ENCODE results near the gene ENO1.
"Not testable (repeated sequence)": the region's sequence is repeated elsewhere in the genome, so short reads cannot be mapped to it uniquely, and the experiment has no call there.

The ENO1 gene

GRCh38 chr1:8823295-8823664 lies 55.2 kb downstream of the ENO1 start:
- Histone ChIP-seq H3K27ac (ENCODE audit: low read depth, low read length, poor library complexity, severe bottlenecking) (no peak overlapping the region), H3K36me3 (ENCODE audit: insufficient read depth, low read length) (no peaks in the 10 kb centered on the region), H3F3A (ENCODE audit: insufficient read depth, low read length) (no peaks in the 10 kb centered on the region), H3K79me2 (ENCODE audit: insufficient read depth, low read length) (no peaks in the 10 kb centered on the region), H2AFZ (ENCODE audit: low read length) (no peak overlapping the region), H3K9me2 (ENCODE audit: low read depth, low read length) (no peaks in the 10 kb centered on the region), H3K4me3 (ENCODE audit: low read depth, low read length, poor library complexity, severe bottlenecking) (no peak overlapping the region), H4K20me1 (ENCODE audit: insufficient read depth, low read length) (no peaks in the 10 kb centered on the region), H3K4me1 (ENCODE audit: insufficient read depth, low read length, severe bottlenecking) (peaks cover 3% of the 10 kb centered on the region), H3K4me2 (ENCODE audit: low read length) (no peak overlapping the region), H3K27me3 (ENCODE audit: insufficient read depth, low read length) (no peaks in the 10 kb centered on the region), H3K9me3 (ENCODE audit: low read length) (no peaks in the 10 kb centered on the region), H3K9ac (ENCODE audit: low read length) (no peak overlapping the region)
- no peak for TF ChIP-seq EZH2 (IDR thresholded peaks at IDR 0.05; ENCODE audit: borderline replicate concordance, low read length)
- no peak for TF ChIP-seq CTCF (IDR thresholded peaks at IDR 0.05; ENCODE audit: low read length)

GRCh38 chr1:8822373-8823294 lies 55.9 kb downstream of the ENO1 start:
- no peak overlapping the region for H2AFZ ChIP-seq (ENCODE audit: low read length)
- H3K4me2 ChIP-seq (ENCODE audit: low read length) = no peak overlapping the region
- H3K27me3 ChIP-seq (ENCODE audit: insufficient read depth, low read length) = no peaks in the 10 kb centered on the region
- H3K4me1 ChIP-seq (ENCODE audit: insufficient read depth, low read length, severe bottlenecking) = peaks cover 7% of the 10 kb centered on the region
- no peaks in the 10 kb centered on the region for H3K79me2 ChIP-seq (ENCODE audit: insufficient read depth, low read length)
- no peak overlapping the region for H3K9ac ChIP-seq (ENCODE audit: low read length)
- no peaks in the 10 kb centered on the region for H3K9me2 ChIP-seq (ENCODE audit: low read depth, low read length)
- no peak for TF ChIP-seq EZH2 (IDR thresholded peaks at IDR 0.05; ENCODE audit: borderline replicate concordance, low read length)
- TF ChIP-seq CTCF (IDR thresholded peaks at IDR 0.05; ENCODE audit: low read length) = no peak
- H3K36me3 ChIP-seq (ENCODE audit: insufficient read depth, low read length) = no peaks in the 10 kb centered on the region
- no peaks in the 10 kb centered on the region for H3F3A ChIP-seq (ENCODE audit: insufficient read depth, low read length)
- H3K9me3 ChIP-seq (ENCODE audit: low read length) = no peaks in the 10 kb centered on the region
- H4K20me1 ChIP-seq (ENCODE audit: insufficient read depth, low read length) = no peaks in the 10 kb centered on the region
- no peak overlapping the region for H3K4me3 ChIP-seq (ENCODE audit: low read depth, low read length, poor library complexity, severe bottlenecking)
- H3K27ac ChIP-seq (ENCODE audit: low read depth, low read length, poor library complexity, severe bottlenecking) = no peak overlapping the region

GRCh38 chr1:8821084-8821483 lies 57.4 kb downstream of the ENO1 start:
- TF ChIP-seq CTCF (IDR thresholded peaks at IDR 0.05; ENCODE audit: low read length) (no peak), EZH2 (IDR thresholded peaks at IDR 0.05; ENCODE audit: borderline replicate concordance, low read length) (no peak)
- Histone ChIP-seq H3K4me2 (ENCODE audit: low read length) (no peak overlapping the region), H4K20me1 (ENCODE audit: insufficient read depth, low read length) (no peaks in the 10 kb centered on the region), H3K36me3 (ENCODE audit: insufficient read depth, low read length) (no peaks in the 10 kb centered on the region), H3K27ac (ENCODE audit: low read depth, low read length, poor library complexity, severe bottlenecking) (no peak overlapping the region), H3K9me2 (ENCODE audit: low read depth, low read length) (no peaks in the 10 kb centered on the region), H3K4me3 (ENCODE audit: low read depth, low read length, poor library complexity, severe bottlenecking) (no peak overlapping the region), H3K4me1 (ENCODE audit: insufficient read depth, low read length, severe bottlenecking) (peaks cover 15% of the 10 kb centered on the region), H3K27me3 (ENCODE audit: insufficient read depth, low read length) (no peaks in the 10 kb centered on the region), H3K79me2 (ENCODE audit: insufficient read depth, low read length) (no peaks in the 10 kb centered on the region), H3K9ac (ENCODE audit: low read length) (no peak overlapping the region), H2AFZ (ENCODE audit: low read length) (no peak overlapping the region), H3K9me3 (ENCODE audit: low read length) (no peaks in the 10 kb centered on the region), H3F3A (ENCODE audit: insufficient read depth, low read length) (no peaks in the 10 kb centered on the region)

GRCh38 chr1:8818789-8819188 lies 59.7 kb downstream of the ENO1 start:
- H3K27ac ChIP-seq (ENCODE audit: low read depth, low read length, poor library complexity, severe bottlenecking); H3K4me2 ChIP-seq (ENCODE audit: low read length); H3K9me3 ChIP-seq (ENCODE audit: low read length); H3K36me3 ChIP-seq (ENCODE audit: insufficient read depth, low read length); H2AFZ ChIP-seq (ENCODE audit: low read length); H3K79me2 ChIP-seq (ENCODE audit: insufficient read depth, low read length); H3K9ac ChIP-seq (ENCODE audit: low read length); H3K27me3 ChIP-seq (ENCODE audit: insufficient read depth, low read length); H3F3A ChIP-seq (ENCODE audit: insufficient read depth, low read length); H4K20me1 ChIP-seq (ENCODE audit: insufficient read depth, low read length); H3K4me3 ChIP-seq (ENCODE audit: low read depth, low read length, poor library complexity, severe bottlenecking); H3K9me2 ChIP-seq (ENCODE audit: low read depth, low read length): not testable (repeated sequence)
- peaks cover 30% of the 10 kb centered on the region for H3K4me1 ChIP-seq (ENCODE audit: insufficient read depth, low read length, severe bottlenecking)

Data from OCI-LY1 (cell line).